Measurements from ENCODE around the gene LPP. TPM values are rescaled to one million over a fixed set of nuclear protein-coding genes. Genes with fewer than 3 reads are reported as not detected.

LPP gene
- total RNA-seq, 1 donor from 2014 or later, result 222 TPM

DNA sequence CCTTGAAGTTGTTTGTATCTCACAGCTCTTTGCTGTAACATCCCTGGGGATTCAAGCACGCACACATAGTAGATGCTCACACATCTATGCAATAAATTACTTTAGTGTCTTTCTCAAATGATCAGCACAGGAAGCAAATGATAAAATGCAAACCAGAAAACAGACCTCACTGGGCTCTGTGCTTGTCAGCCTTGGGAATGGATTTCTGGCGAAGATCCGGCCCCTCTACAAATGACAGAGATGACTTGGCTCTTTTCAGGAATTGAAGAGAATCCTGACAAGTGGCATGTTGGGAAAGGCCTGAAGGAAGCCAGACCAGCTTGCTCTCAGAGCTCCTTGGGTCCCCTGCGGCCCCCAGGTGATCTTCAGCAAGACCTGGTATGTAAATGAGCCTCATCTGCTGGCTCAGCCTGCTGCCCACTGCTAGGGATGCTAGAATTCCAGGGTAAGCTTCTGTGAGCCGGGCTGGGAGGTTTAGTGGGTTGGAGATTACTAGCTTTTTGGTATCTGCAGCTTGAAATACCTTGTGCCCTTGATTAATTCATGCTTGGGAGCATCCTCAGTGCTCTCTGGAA, 54.1 kb downstream of the LPP start:
- TF ChIP-seq, protein P1, sequence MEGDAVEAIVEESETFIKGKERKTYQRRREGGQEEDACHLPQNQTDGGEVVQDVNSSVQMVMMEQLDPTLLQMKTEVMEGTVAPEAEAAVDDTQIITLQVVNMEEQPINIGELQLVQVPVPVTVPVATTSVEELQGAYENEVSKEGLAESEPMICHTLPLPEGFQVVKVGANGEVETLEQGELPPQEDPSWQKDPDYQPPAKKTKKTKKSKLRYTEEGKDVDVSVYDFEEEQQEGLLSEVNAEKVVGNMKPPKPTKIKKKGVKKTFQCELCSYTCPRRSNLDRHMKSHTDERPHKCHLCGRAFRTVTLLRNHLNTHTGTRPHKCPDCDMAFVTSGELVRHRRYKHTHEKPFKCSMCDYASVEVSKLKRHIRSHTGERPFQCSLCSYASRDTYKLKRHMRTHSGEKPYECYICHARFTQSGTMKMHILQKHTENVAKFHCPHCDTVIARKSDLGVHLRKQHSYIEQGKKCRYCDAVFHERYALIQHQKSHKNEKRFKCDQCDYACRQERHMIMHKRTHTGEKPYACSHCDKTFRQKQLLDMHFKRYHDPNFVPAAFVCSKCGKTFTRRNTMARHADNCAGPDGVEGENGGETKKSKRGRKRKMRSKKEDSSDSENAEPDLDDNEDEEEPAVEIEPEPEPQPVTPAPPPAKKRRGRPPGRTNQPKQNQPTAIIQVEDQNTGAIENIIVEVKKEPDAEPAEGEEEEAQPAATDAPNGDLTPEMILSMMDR (IDR thresholded peaks at IDR 0.05; ENCODE audit: insufficient read depth, low read depth, low read length), result no peak
- TF ChIP-seq EZH2 (IDR thresholded peaks at IDR 0.05; ENCODE audit: insufficient read depth, low read length), result no peak
- Mint-ChIP-seq H3K4me3 (ENCODE audit: unreplicated experiment) (no peak overlapping the region), H3K4me1 (ENCODE audit: low read depth, unreplicated experiment) (peaks cover 32% of the 10 kb centered on the region)

DNA sequence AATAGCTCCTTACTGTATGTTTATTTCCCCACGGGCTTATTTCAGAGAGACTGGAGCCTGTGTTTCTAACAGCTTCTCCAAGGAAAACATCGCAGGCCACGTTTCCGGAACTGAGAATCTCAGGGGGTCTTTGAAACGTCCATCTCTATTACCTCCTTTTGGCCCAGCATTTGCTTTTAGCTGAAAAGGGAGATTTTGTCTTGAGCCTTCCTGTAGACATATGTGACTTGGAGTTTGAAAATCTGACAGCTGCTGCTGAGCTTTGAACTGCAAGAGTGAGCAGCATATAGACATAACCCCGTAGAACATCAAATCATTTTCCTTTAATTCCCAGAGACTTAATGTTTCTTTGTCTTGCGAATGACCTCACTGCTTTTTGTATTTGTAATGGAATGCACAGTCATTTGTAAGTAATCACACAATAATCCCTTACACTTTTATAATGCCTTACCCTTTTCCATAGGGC, 54.6 kb downstream of the LPP start:
- Mint-ChIP-seq H3K4me1 (ENCODE audit: low read depth, unreplicated experiment) (peaks cover 36% of the 10 kb centered on the region), H3K27ac (ENCODE audit: unreplicated experiment) (peak overlapping the region; percentile 66), H3K27me3 (ENCODE audit: low read depth, unreplicated experiment) (no peaks in the 10 kb centered on the region), H3K36me3 (ENCODE audit: low read depth, unreplicated experiment) (peaks cover 8% of the 10 kb centered on the region), H3K4me3 (ENCODE audit: unreplicated experiment) (no peak overlapping the region), H3K9me3 (ENCODE audit: unreplicated experiment) (no peaks in the 10 kb centered on the region)
- Histone ChIP-seq H3K4me2 (ENCODE audit: low read length) (peak overlapping the region; percentile 61), H3K4me3 (ENCODE audit: insufficient read depth, low read depth, low read length) (peak overlapping the region; percentile 6), H4K20me1 (ENCODE audit: insufficient read depth, low read length) (peaks cover 18% of the 10 kb centered on the region), H2AFZ (ENCODE audit: low read depth, low read length) (peak overlapping the region; percentile 2), H3K9ac (ENCODE audit: low read length) (peak overlapping the region; percentile 78), H3K27ac (ENCODE audit: low read depth, low read length) (peak overlapping the region; percentile 93), H3K4me1 (ENCODE audit: insufficient read depth, low read length) (peaks cover 43% of the 10 kb centered on the region), H3K9me3 (ENCODE audit: insufficient read depth, low read depth, low read length) (no peaks in the 10 kb centered on the region), H3K79me2 (ENCODE audit: insufficient read depth, low read length) (peaks cover 88% of the 10 kb centered on the region), H3K27me3 (ENCODE audit: insufficient read depth, low read length) (no peaks in the 10 kb centered on the region), H3K36me3 (ENCODE audit: insufficient read depth, low read length) (peaks cover 12% of the 10 kb centered on the region)
- TF ChIP-seq, protein P1 (IDR thresholded peaks at IDR 0.05; ENCODE audit: insufficient read depth, low read depth, low read length), result no peak
- TF ChIP-seq EZH2 (IDR thresholded peaks at IDR 0.05; ENCODE audit: insufficient read depth, low read length), result no peak
- FAIRE-seq (peak; percentile 43), DNase-seq (ENCODE audit: low read depth) (peak; percentile 83)

More for the DNA sequence above, 54.1 kb downstream of the LPP start:
- DNase-seq (ENCODE audit: low read depth) (peak; percentile 39), FAIRE-seq (no peak)
- Mint-ChIP-seq H3K27ac (ENCODE audit: unreplicated experiment) (peak overlapping the region; percentile 66), H3K9me3 (ENCODE audit: unreplicated experiment) (no peaks in the 10 kb centered on the region), H3K27me3 (ENCODE audit: low read depth, unreplicated experiment) (no peaks in the 10 kb centered on the region), H3K36me3 (ENCODE audit: low read depth, unreplicated experiment) (peaks cover 8% of the 10 kb centered on the region)
- Histone ChIP-seq H3K9ac (ENCODE audit: low read length) (peak overlapping the region; percentile 78), H4K20me1 (ENCODE audit: insufficient read depth, low read length) (peaks cover 19% of the 10 kb centered on the region), H3K27ac (ENCODE audit: low read depth, low read length) (peak overlapping the region; percentile 93), H3K36me3 (ENCODE audit: insufficient read depth, low read length) (peaks cover 12% of the 10 kb centered on the region), H3K79me2 (ENCODE audit: insufficient read depth, low read length) (peaks cover 84% of the 10 kb centered on the region), H3K4me2 (ENCODE audit: low read length) (peak overlapping the region; percentile 61), H3K4me3 (ENCODE audit: insufficient read depth, low read depth, low read length) (peak overlapping the region; percentile 6), H3K4me1 (ENCODE audit: insufficient read depth, low read length) (peaks cover 40% of the 10 kb centered on the region), H2AFZ (ENCODE audit: low read depth, low read length) (peak overlapping the region; percentile 2), H3K27me3 (ENCODE audit: insufficient read depth, low read length) (no peaks in the 10 kb centered on the region), H3K9me3 (ENCODE audit: insufficient read depth, low read depth, low read length) (no peaks in the 10 kb centered on the region)

DNA sequence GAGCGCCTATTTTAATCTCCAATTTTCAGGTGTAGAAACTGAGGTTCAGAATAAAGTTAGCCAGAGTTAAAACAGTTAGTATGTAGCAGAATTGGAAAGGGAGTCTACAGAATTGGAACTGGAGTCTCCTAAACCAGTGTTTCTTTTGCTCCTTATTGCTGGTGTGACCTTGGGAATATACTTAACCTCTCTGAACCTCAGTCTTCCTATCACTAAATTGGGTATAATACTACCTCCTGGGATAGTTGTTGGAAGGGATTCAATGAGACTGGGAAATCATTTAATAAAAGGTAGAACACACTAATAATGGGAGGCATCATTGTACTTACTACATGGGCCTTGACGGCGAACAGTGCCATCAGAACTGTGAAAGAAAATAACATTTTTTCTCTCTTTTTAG, 55.1 kb downstream of the LPP start:
- peaks cover 88% of the 10 kb centered on the region for H3K79me2 ChIP-seq (ENCODE audit: insufficient read depth, low read length)
- peak overlapping the region; percentile 78 for H3K9ac ChIP-seq (ENCODE audit: low read length)
- peaks cover 43% of the 10 kb centered on the region for H3K4me1 ChIP-seq (ENCODE audit: insufficient read depth, low read length)
- H3K27me3 ChIP-seq (ENCODE audit: insufficient read depth, low read length), result no peaks in the 10 kb centered on the region
- DNase-seq (ENCODE audit: low read depth) (no peak), FAIRE-seq (no peak)
- Mint-ChIP-seq H3K4me1 (ENCODE audit: low read depth, unreplicated experiment) (peaks cover 38% of the 10 kb centered on the region), H3K36me3 (ENCODE audit: low read depth, unreplicated experiment) (peaks cover 8% of the 10 kb centered on the region), H3K4me3 (ENCODE audit: unreplicated experiment) (no peak overlapping the region), H3K27ac (ENCODE audit: unreplicated experiment) (peak overlapping the region; percentile 64), H3K9me3 (ENCODE audit: unreplicated experiment) (no peaks in the 10 kb centered on the region), H3K27me3 (ENCODE audit: low read depth, unreplicated experiment) (no peaks in the 10 kb centered on the region)
- peak overlapping the region; percentile 61 for H3K4me2 ChIP-seq (ENCODE audit: low read length)
- peak overlapping the region; percentile 93 for H3K27ac ChIP-seq (ENCODE audit: low read depth, low read length)
- peaks cover 13% of the 10 kb centered on the region for H4K20me1 ChIP-seq (ENCODE audit: insufficient read depth, low read length)
- TF ChIP-seq, protein P1 (IDR thresholded peaks at IDR 0.05; ENCODE audit: insufficient read depth, low read depth, low read length), result no peak
- no peak for TF ChIP-seq EZH2 (IDR thresholded peaks at IDR 0.05; ENCODE audit: insufficient read depth, low read length)
- peak overlapping the region; percentile 6 for H3K4me3 ChIP-seq (ENCODE audit: insufficient read depth, low read depth, low read length)
- no peaks in the 10 kb centered on the region for H3K9me3 ChIP-seq (ENCODE audit: insufficient read depth, low read depth, low read length)
- H3K36me3 ChIP-seq (ENCODE audit: insufficient read depth, low read length), result peaks cover 12% of the 10 kb centered on the region
- no peak overlapping the region for H2AFZ ChIP-seq (ENCODE audit: low read depth, low read length)
